HFFc6 (cell line): Measurements from ENCODE around the gene RNF34. TPM values are rescaled to one million over a fixed set of nuclear protein-coding genes. Genes with fewer than 3 reads are reported as not detected.

Experiments used
- DNase-seq: peaks from one replicate; pipeline ENCODE4 v3.0.0-alpha.2; 2018
- H3K27ac Mint-ChIP-seq: 2 replicates; pipeline ENCODE4 v1.8.0; 2020; ENCODE audit warnings: mild to moderate bottlenecking, mixed read lengths
- H3K27me3 Mint-ChIP-seq: 2 replicates; pipeline ENCODE4 v1.8.0; 2021; ENCODE audit warnings: mild to moderate bottlenecking, moderate library complexity, mixed read lengths; ENCODE audit not compliant: insufficient read depth
- H3K36me3 Mint-ChIP-seq: 2 replicates; pipeline ENCODE4 v1.8.0; 2021; ENCODE audit warnings: low read depth, mixed read lengths
- H3K4me1 Mint-ChIP-seq: 2 replicates; pipeline ENCODE4 v1.8.0; 2020; ENCODE audit warnings: low read depth, mixed read lengths
- H3K4me3 Mint-ChIP-seq: 2 replicates; pipeline ENCODE4 v1.8.0; 2020; ENCODE audit warnings: mild to moderate bottlenecking, moderate library complexity, mixed read lengths
- H3K9me3 Mint-ChIP-seq: 2 replicates; pipeline ENCODE4 v1.8.0; 2020; ENCODE audit warnings: mild to moderate bottlenecking, mixed read lengths
- CTCF ChIP-seq: fragments of 200-600 bp; sonication (generic); IDR thresholded peaks from 2 replicates; pipeline ENCODE4 v1.5.0; 2021; ENCODE audit warnings: antibody characterized with exemption, mild to moderate bottlenecking
- total RNA-seq, 6 experiments: library from RNA; stranded (reverse); fragmentation: NEBNext Ultra II Directional; extraction: Animal tissue kit (Norgen Biotek cat#: 25700); gene quantifications; 2 replicates in 1 of 6; 3 replicates in 5 of 6; pipeline ENCODE4 v1.2.3, GENCODE V29; 2021

RNF34 gene
- total RNA-seq, 6 experiments from 2014 or later = 33.1 to 41.6 (median 39.0) TPM

GRCh38 chr12:121404734-121405133 is 4.8 kb downstream of the RNF34 start:
- no peak for DNase-seq
- TF ChIP-seq CTCF = no peak
- Mint-ChIP-seq H3K27me3 (no peaks in the 10 kb centered on the region; the same call in 1 of the 2 replicates), H3K9me3 (no peaks in the 10 kb centered on the region), H3K4me1 (peaks cover 22% of the 10 kb centered on the region), H3K4me3 (no peak overlapping the region), H3K27ac (no peak overlapping the region), H3K36me3 (peaks cover 25% of the 10 kb centered on the region)

- no peak overlapping the region for H3K27ac Mint-ChIP-seq
- no peak for TF ChIP-seq CTCF
- H3K27me3 Mint-ChIP-seq = no peaks in the 10 kb centered on the region
- H3K9me3 Mint-ChIP-seq = no peaks in the 10 kb centered on the region
- DNase-seq = no peak
- no peak overlapping the region for H3K4me3 Mint-ChIP-seq
- H3K36me3 Mint-ChIP-seq = peaks cover 25% of the 10 kb centered on the region
- H3K4me1 Mint-ChIP-seq = peaks cover 22% of the 10 kb centered on the region
Measured at GRCh38 chr12:121405211-121405610, 5.3 kb downstream of the RNF34 start.

GRCh38 chr12:121413917-121414316 is 14.0 kb downstream of the RNF34 start:
- Mint-ChIP-seq H3K4me1 (no peaks in the 10 kb centered on the region), H3K27ac (no peak overlapping the region), H3K36me3 (peaks cover 7% of the 10 kb centered on the region), H3K4me3 (no peak overlapping the region), H3K9me3 (no peaks in the 10 kb centered on the region), H3K27me3 (no peaks in the 10 kb centered on the region)
- no peak for TF ChIP-seq CTCF
- no peak for DNase-seq

GRCh38 chr12:121417847-121418246 is 17.9 kb downstream of the RNF34 start:
- no peaks in the 10 kb centered on the region for H3K9me3 Mint-ChIP-seq
- H3K4me3 Mint-ChIP-seq = no peak overlapping the region
- H3K36me3 Mint-ChIP-seq = peaks cover 31% of the 10 kb centered on the region
- H3K27me3 Mint-ChIP-seq = no peaks in the 10 kb centered on the region
- H3K27ac Mint-ChIP-seq = no peak overlapping the region
- no peak for TF ChIP-seq CTCF
- no peaks in the 10 kb centered on the region for H3K4me1 Mint-ChIP-seq
- no peak for DNase-seq

- Mint-ChIP-seq H3K27me3 (no peaks in the 10 kb centered on the region; the same call in 1 of the 2 replicates), H3K9me3 (no peaks in the 10 kb centered on the region), H3K36me3 (peaks cover 42% of the 10 kb centered on the region), H3K27ac (peak overlapping the region; percentile 65), H3K4me3 (no peak overlapping the region), H3K4me1 (peaks cover 10% of the 10 kb centered on the region)
- DNase-seq = no peak
- no peak for TF ChIP-seq CTCF
Measured at GRCh38 chr12:121420109-121420508, 20.2 kb downstream of the RNF34 start.

GRCh38 chr12:121423253-121423652 is 23.3 kb downstream of the RNF34 start:
- Mint-ChIP-seq H3K9me3 (no peaks in the 10 kb centered on the region), H3K27ac (peak overlapping the region; percentile 22; the same call in 1 of the 2 replicates), H3K4me1 (peaks cover 10% of the 10 kb centered on the region), H3K4me3 (no peak overlapping the region), H3K27me3 (no peaks in the 10 kb centered on the region; the same call in none of the 2 replicates), H3K36me3 (peaks cover 42% of the 10 kb centered on the region)
- DNase-seq = no peak
- TF ChIP-seq CTCF = no peak
